Stomach (tissue), 9 donors: Measurements from ENCODE around the gene FDX1. TPM values are rescaled to one million over a fixed set of nuclear protein-coding genes. Genes with fewer than 3 reads are reported as not detected.

Experiments used
- DNase-seq, 2 donors: peaks; one replicate each; pipeline versions ENCODE4 v3.0.0 to v3.0.0-alpha.2; 2013 to 2019
- H3K27ac ChIP-seq, 5 donors: fragments of 200-600 bp in 4 of 5; sonication (generic) in 4 of 5; one replicate each; pipeline ENCODE4 v1.5.1; 2013 to 2019; ENCODE audit warnings: mild to moderate bottlenecking in 1 of 5, moderate library complexity in 1 of 5
- H3K27me3 ChIP-seq, 3 donors: fragments of 200-600 bp; sonication (generic); one replicate each; pipeline ENCODE4 v1.5.1; 2017 to 2019; ENCODE audit warnings: mixed run types in 1 of 3
- H3K36me3 ChIP-seq, 4 donors: fragments of 200-600 bp; sonication (generic); 1 replicate in 3 of 4; 2 replicates in 1 of 4; pipeline ENCODE4 v1.5.1; 2016 to 2019
- H3K4me1 ChIP-seq, 4 donors: fragments of 200-600 bp; sonication (generic); one replicate each; pipeline ENCODE4 v1.5.1; 2016 to 2019
- H3K4me3 ChIP-seq, 4 donors: fragments of 200-600 bp; sonication (generic) in 3 of 4; one replicate each; pipeline ENCODE4 v1.5.1; 2016 to 2019; ENCODE audit warnings: mild to moderate bottlenecking in 1 of 4
- H3K9me3 ChIP-seq, 4 donors: fragments of 200-600 bp; sonication (generic); one replicate each; pipeline ENCODE4 v1.5.1; 2016 to 2019
- CTCF ChIP-seq, 7 experiments: fragments of 450-650 bp in 4 of 7; fragments of 200-600 bp in 3 of 7; sonication (generic) in 3 of 7; IDR thresholded peaks; one replicate each; pipeline ENCODE4 v1.5.1; 2016 to 2019; ENCODE audit warnings: antibody characterized with exemption in 7 of 7, control low read depth in 2 of 7, mild to moderate bottlenecking in 1 of 7
- EP300 ChIP-seq: sonication (generic); formaldehyde crosslinking; IDR thresholded peaks from one replicate; pipeline ENCODE4 v1.6.1; 2017; ENCODE audit warnings: antibody characterized with exemption
- POLR2A ChIP-seq, 4 donors: fragments of 450-650 bp; IDR thresholded peaks; one replicate each; pipeline ENCODE4 v1.6.1; 2016; ENCODE audit warnings: antibody characterized with exemption in 4 of 4, control low read depth in 2 of 4, mild to moderate bottlenecking in 1 of 4, moderate library complexity in 1 of 4
- POLR2AphosphoS5 ChIP-seq, 3 donors: sonication (generic); formaldehyde crosslinking; IDR thresholded peaks; one replicate each; pipeline ENCODE4 v1.6.1; 2016; ENCODE audit warnings: antibody characterized with exemption in 3 of 3
- WGBS, 5 donors: extraction: QIAGEN DNeasy Blood & Tissue Kit in 3 of 5; methylation state at CpG; one replicate each; pipeline versions ENCODE4 v1.1.5 to v1.1.7; 2013 to 2018; 5-methylcytosine and 5-hydroxymethylcytosine counted together
- intact Hi-C: fragments of 100-400 bp; cut with DNase I; formaldehyde crosslinking; loops from one replicate; pipeline ENCODE4 v1.15.1; 2023; ENCODE audit warnings: low total_unique reads
- polyA plus RNA-seq, 3 donors: library from polyadenylated mRNA; stranded (reverse); fragments of 200-250 nt; gene quantifications; one replicate each; pipeline ENCODE4 v1.2.3, GENCODE V29; 2013
- total RNA-seq, 5 donors: library from RNA; depleted of rRNA; stranded (reverse); fragments of >200 nt; gene quantifications; one replicate each; pipeline versions ENCODE4 v1.1.0 to v1.2.3, GENCODE V29; 2014 to 2016
- donor health status: healthy with polysubstance abuse.
- donor health status: Bipolar disorder and iron deficiency.
- donor health status: healthy.

The FDX1 gene
- total and polyA plus RNA-seq, 8 donors, result 0.58 to 78.8 (median 22.8) TPM

- TF ChIP-seq POLR2AphosphoS5 (IDR thresholded peaks at IDR 0.05) (no peak), CTCF (IDR thresholded peaks at IDR 0.05) (no peak), POLR2A (IDR thresholded peaks at IDR 0.05) (no peak), EP300 (no peak)
- H3K36me3 ChIP-seq, result peaks cover 2 to 18% (median 16%) of the 10 kb centered on the region in 4 donors
- no peaks in the 10 kb centered on the region for H3K9me3 ChIP-seq
- no peak overlapping the region for H3K4me3 ChIP-seq
- H3K4me1 ChIP-seq, result peaks cover 0 to 30% (median 15%) of the 10 kb centered on the region in 4 donors
- no peak overlapping the region for H3K27ac ChIP-seq
- WGBS, 5 donors, result 88 to 97% (median 93%) methylated on average over 4 of the region's 4 CpGs
- DNase-seq, result no peak
- intact Hi-C loops, result no loop called here
- no peaks in the 10 kb centered on the region for H3K27me3 ChIP-seq
These were observed 17.6 kb downstream of the FDX1 start for GRCh38 chr11:110447343-110447742.

- peaks cover 2 to 13% (median 9%) of the 10 kb centered on the region in 4 donors for H3K36me3 ChIP-seq
- peak in 1 of 2 donors; percentile 44 for DNase-seq
- H3K9me3 ChIP-seq, result no peaks in the 10 kb centered on the region
- no peak overlapping the region for H3K4me3 ChIP-seq
- 58 to 67% (median 63%) methylated on average over 5 of the region's 5 CpGs for WGBS, 5 donors
- H3K4me1 ChIP-seq, result peaks cover 0 to 28% (median 13%) of the 10 kb centered on the region in 4 donors
- H3K27ac ChIP-seq, result no peak overlapping the region
- TF ChIP-seq CTCF (IDR thresholded peaks at IDR 0.05), result peak in 4 of 7 experiments; percentile 18 to 46 (median 35)
- TF ChIP-seq EP300, result no peak
- intact Hi-C loops, result no loop called here
- no peaks in the 10 kb centered on the region for H3K27me3 ChIP-seq
These were observed 18.4 kb downstream of the FDX1 start for GRCh38 chr11:110447897-110448745.

- Histone ChIP-seq H3K27me3 (no peaks in the 10 kb centered on the region), H3K9me3 (no peaks in the 10 kb centered on the region), H3K4me3 (no peak overlapping the region), H3K27ac (no peak overlapping the region), H3K4me1 (peaks cover 0 to 35% (median 13%) of the 10 kb centered on the region in 4 donors), H3K36me3 (peaks cover 2 to 8% (median 6%) of the 10 kb centered on the region in 4 donors)
- TF ChIP-seq EP300, result no peak
- no peak for TF ChIP-seq CTCF (IDR thresholded peaks at IDR 0.05)
- no peak for TF ChIP-seq POLR2A (IDR thresholded peaks at IDR 0.05)
- no peak for TF ChIP-seq POLR2AphosphoS5 (IDR thresholded peaks at IDR 0.05)
- no peak for DNase-seq
- whole genome bisulfite sequencing, 5 donors, result 61 to 88% (median 66%) methylated on average over 2 of the region's 2 CpGs
- intact Hi-C loops, result no loop called here
These were observed 20.5 kb downstream of the FDX1 start for GRCh38 chr11:110450246-110450645.

GRCh38 chr11:110452720-110453119 is 23.0 kb downstream of the FDX1 start:
- WGBS, 5 donors, result 89 to 100% (median 97%) methylated on average over 2 of the region's 2 CpGs
- no peak for TF ChIP-seq POLR2AphosphoS5 (IDR thresholded peaks at IDR 0.05)
- TF ChIP-seq CTCF (IDR thresholded peaks at IDR 0.05), result no peak
- TF ChIP-seq POLR2A (IDR thresholded peaks at IDR 0.05), result no peak
- TF ChIP-seq EP300, result no peak

More at GRCh38 chr11:110452720-110453119, 23.0 kb downstream of the FDX1 start:
- Histone ChIP-seq H3K36me3 (peaks cover 0 to 6% (median 5%) of the 10 kb centered on the region in 4 donors), H3K27ac (no peak overlapping the region), H3K4me1 (peaks cover 0 to 28% (median 7%) of the 10 kb centered on the region in 4 donors), H3K9me3 (no peaks in the 10 kb centered on the region), H3K4me3 (no peak overlapping the region), H3K27me3 (no peaks in the 10 kb centered on the region)
- intact Hi-C loops, result no loop called here
- DNase-seq, result no peak
